ENCODE data around the gene RFX6.

RFX6 gene

DNA sequence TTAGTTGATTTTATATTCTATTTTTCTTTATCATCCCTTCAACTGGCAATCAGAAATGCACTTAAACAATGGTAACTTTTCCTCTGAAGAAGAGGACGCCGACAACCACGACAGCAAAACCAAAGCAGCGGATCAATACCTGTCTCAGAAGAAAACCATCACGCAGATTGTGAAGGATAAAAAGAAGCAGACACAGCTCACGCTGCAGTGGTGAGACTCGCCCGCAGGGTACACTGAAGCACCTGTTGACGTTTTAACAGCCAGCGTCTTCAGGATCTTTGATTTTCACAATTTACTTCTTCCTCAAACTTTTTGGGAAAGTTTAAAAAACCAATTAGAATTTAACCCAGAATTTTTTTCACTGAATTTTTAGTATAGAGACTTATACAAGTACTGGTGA is 701 bp downstream of the RFX6 start:
- no peaks in the 10 kb centered on the region for H3K79me2 ChIP-seq (ENCODE audit: insufficient read depth, low read length)

DNA sequence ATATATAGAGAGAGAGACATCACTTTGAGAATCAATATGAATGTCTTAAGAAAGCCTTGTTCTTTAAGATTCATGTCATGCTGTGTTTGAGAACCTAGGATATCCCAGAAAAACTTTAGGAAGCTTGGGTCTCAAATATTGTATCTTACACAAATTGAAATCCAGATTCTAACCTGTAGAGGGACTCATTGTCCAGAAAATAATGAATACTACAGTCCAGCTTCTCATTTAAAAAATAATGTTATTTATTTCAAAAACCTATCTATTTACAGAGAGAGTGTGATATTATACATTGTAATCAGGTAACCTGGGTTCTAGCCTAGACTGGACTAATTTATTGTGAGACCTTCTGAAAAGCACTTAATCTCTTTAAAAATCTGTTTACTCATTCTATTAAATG is 4.2 kb downstream of the RFX6 start:
- Histone ChIP-seq H3K27ac (ENCODE audit: low read depth, low read length) (no peak overlapping the region), H3K4me3 (ENCODE audit: insufficient read depth, low read length, poor library complexity, severe bottlenecking) (no peak overlapping the region), H3K9ac (ENCODE audit: low read length) (no peak overlapping the region), H3K79me2 (ENCODE audit: insufficient read depth, low read length) (no peaks in the 10 kb centered on the region), H3K27me3 (ENCODE audit: low read length) (no peaks in the 10 kb centered on the region), H2AFZ (ENCODE audit: low read depth, low read length, severe bottlenecking) (no peak overlapping the region), H3K36me3 (ENCODE audit: low read length) (no peaks in the 10 kb centered on the region), H4K20me1 (ENCODE audit: low read depth, low read length) (no peaks in the 10 kb centered on the region), H3K9me3 (ENCODE audit: insufficient read depth, low read length) (no peaks in the 10 kb centered on the region), H3F3A (ENCODE audit: insufficient read depth) (no peaks in the 10 kb centered on the region), H3K9me2 (replicated peaks; ENCODE audit: insufficient read depth, low read length) (no peaks in the 10 kb centered on the region), H3K4me2 (ENCODE audit: low read depth, low read length, poor library complexity, severe bottlenecking) (no peak overlapping the region)
- TF ChIP-seq EZH2phosphoT487 (conservative IDR thresholded peaks at IDR 0.05; ENCODE audit: low read length) = no peak
- TF ChIP-seq, protein P1, sequence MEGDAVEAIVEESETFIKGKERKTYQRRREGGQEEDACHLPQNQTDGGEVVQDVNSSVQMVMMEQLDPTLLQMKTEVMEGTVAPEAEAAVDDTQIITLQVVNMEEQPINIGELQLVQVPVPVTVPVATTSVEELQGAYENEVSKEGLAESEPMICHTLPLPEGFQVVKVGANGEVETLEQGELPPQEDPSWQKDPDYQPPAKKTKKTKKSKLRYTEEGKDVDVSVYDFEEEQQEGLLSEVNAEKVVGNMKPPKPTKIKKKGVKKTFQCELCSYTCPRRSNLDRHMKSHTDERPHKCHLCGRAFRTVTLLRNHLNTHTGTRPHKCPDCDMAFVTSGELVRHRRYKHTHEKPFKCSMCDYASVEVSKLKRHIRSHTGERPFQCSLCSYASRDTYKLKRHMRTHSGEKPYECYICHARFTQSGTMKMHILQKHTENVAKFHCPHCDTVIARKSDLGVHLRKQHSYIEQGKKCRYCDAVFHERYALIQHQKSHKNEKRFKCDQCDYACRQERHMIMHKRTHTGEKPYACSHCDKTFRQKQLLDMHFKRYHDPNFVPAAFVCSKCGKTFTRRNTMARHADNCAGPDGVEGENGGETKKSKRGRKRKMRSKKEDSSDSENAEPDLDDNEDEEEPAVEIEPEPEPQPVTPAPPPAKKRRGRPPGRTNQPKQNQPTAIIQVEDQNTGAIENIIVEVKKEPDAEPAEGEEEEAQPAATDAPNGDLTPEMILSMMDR (IDR thresholded peaks at IDR 0.05; ENCODE audit: insufficient read depth, low read length, poor library complexity, severe bottlenecking) = no peak

More for the DNA sequence above, 701 bp downstream of the RFX6 start:
- Histone ChIP-seq H3K27ac (ENCODE audit: low read depth, low read length) (no peak overlapping the region), H3K9me2 (replicated peaks; ENCODE audit: insufficient read depth, low read length) (no peaks in the 10 kb centered on the region), H3K27me3 (ENCODE audit: low read length) (no peaks in the 10 kb centered on the region), H3K36me3 (ENCODE audit: low read length) (no peaks in the 10 kb centered on the region), H3K4me2 (ENCODE audit: low read depth, low read length, poor library complexity, severe bottlenecking) (no peak overlapping the region), H3K9me3 (ENCODE audit: insufficient read depth, low read length) (no peaks in the 10 kb centered on the region), H3K4me3 (ENCODE audit: insufficient read depth, low read length, poor library complexity, severe bottlenecking) (no peak overlapping the region), H4K20me1 (ENCODE audit: low read depth, low read length) (no peaks in the 10 kb centered on the region), H3F3A (ENCODE audit: insufficient read depth) (no peaks in the 10 kb centered on the region), H3K9ac (ENCODE audit: low read length) (no peak overlapping the region), H2AFZ (ENCODE audit: low read depth, low read length, severe bottlenecking) (no peak overlapping the region)
- TF ChIP-seq EZH2phosphoT487 (conservative IDR thresholded peaks at IDR 0.05; ENCODE audit: low read length) = no peak
- TF ChIP-seq, protein P1 (IDR thresholded peaks at IDR 0.05; ENCODE audit: insufficient read depth, low read length, poor library complexity, severe bottlenecking) = no peak

DNA sequence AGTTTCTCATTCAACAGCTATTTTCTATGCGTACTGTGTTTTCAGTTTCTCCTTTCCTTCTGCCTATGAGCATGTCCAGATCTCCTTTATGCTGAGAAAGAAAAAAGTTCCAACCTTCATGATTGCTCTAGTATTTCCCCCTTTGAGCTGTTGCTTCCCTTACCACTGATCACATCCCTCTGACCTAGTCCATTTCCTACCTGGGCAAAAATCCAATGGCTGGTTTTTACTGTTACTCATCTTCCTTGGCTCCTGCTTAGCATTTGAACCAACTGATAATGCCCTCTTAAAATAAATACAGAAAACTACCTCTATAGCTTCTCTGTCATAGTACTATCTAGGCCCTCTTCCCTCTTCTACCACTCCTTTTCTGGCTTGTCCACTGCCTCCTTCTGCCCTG is 6.0 kb downstream of the RFX6 start:
- Histone ChIP-seq H4K20me1 (ENCODE audit: low read depth, low read length) (no peaks in the 10 kb centered on the region), H2AFZ (ENCODE audit: low read depth, low read length, severe bottlenecking) (no peak overlapping the region), H3K36me3 (ENCODE audit: low read length) (no peaks in the 10 kb centered on the region), H3K27me3 (ENCODE audit: low read length) (no peaks in the 10 kb centered on the region), H3K79me2 (ENCODE audit: insufficient read depth, low read length) (no peaks in the 10 kb centered on the region), H3K9me2 (replicated peaks; ENCODE audit: insufficient read depth, low read length) (no peaks in the 10 kb centered on the region), H3K9ac (ENCODE audit: low read length) (no peak overlapping the region), H3K4me3 (ENCODE audit: insufficient read depth, low read length, poor library complexity, severe bottlenecking) (no peak overlapping the region), H3K9me3 (ENCODE audit: insufficient read depth, low read length) (no peaks in the 10 kb centered on the region), H3K27ac (ENCODE audit: low read depth, low read length) (no peak overlapping the region), H3K4me2 (ENCODE audit: low read depth, low read length, poor library complexity, severe bottlenecking) (no peak overlapping the region), H3F3A (ENCODE audit: insufficient read depth) (no peaks in the 10 kb centered on the region)
- TF ChIP-seq, protein P1 (IDR thresholded peaks at IDR 0.05; ENCODE audit: insufficient read depth, low read length, poor library complexity, severe bottlenecking) = no peak
- TF ChIP-seq EZH2phosphoT487 (conservative IDR thresholded peaks at IDR 0.05; ENCODE audit: low read length) = no peak

Data from SU-DHL-6 (cell line).